ENCODE results near the gene PLPP2.

The PLPP2 gene

DNA sequence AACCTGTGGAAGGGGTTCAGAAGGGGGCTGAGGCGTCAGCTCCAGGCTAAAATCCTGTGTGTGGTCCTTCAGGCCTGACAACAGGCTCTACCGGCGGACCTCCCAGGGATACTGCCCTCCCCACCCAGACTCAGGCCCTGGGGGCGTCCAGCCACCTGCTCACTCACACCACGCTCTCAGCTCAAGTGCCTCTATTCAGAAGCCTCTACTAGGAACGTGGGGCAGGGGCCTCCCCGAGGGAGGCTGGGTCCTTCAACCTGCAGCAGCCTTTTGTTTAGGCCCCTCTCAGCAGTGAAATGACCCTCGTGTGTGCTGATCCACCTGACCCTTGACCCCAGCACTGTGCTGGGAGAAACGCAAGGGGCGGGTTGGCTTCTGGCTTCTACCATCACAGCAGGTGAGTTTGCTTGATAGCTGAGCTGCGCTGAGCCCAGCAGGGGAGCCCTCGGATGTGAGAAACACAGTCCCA, 10.6 kb downstream of the PLPP2 start:
- DNase-seq (ENCODE audit: low read depth in 2 of 2): no peak
- TF ChIP-seq, protein P1, sequence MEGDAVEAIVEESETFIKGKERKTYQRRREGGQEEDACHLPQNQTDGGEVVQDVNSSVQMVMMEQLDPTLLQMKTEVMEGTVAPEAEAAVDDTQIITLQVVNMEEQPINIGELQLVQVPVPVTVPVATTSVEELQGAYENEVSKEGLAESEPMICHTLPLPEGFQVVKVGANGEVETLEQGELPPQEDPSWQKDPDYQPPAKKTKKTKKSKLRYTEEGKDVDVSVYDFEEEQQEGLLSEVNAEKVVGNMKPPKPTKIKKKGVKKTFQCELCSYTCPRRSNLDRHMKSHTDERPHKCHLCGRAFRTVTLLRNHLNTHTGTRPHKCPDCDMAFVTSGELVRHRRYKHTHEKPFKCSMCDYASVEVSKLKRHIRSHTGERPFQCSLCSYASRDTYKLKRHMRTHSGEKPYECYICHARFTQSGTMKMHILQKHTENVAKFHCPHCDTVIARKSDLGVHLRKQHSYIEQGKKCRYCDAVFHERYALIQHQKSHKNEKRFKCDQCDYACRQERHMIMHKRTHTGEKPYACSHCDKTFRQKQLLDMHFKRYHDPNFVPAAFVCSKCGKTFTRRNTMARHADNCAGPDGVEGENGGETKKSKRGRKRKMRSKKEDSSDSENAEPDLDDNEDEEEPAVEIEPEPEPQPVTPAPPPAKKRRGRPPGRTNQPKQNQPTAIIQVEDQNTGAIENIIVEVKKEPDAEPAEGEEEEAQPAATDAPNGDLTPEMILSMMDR (IDR thresholded peaks at IDR 0.05; ENCODE audit: low read depth, low read length): no peak
- H3K4me3 ChIP-seq (replicated peaks in 1 of 2; ENCODE audit: low read depth in 2 of 2, low read length in 2 of 2): no peak overlapping the region

DNA sequence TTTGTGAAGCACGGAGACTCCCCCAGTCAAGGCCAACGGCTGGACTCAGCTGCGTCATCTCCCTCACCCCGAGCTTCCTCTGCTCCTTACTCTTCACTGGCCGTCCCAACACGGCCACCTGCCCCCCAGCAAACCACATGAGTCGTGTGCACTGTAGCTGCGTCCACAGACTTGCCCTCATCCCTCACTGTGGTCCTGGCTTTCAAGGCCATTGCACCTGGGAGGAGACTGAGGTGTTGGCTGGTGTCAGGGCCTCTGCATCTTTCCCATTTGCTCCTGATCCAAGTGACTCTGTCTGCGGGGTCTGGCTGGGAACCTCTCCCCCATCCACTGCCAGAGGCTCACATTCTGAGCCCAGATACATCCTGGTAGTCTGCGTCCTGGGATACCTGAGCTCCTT, 11.5 kb downstream of the PLPP2 start:
- TF ChIP-seq, protein P1 (IDR thresholded peaks at IDR 0.05; ENCODE audit: low read depth, low read length): no peak
- DNase-seq (ENCODE audit: low read depth in 2 of 2): no peak
- H3K4me3 ChIP-seq (replicated peaks in 1 of 2; ENCODE audit: low read depth in 2 of 2, low read length in 2 of 2): no peak overlapping the region

DNA sequence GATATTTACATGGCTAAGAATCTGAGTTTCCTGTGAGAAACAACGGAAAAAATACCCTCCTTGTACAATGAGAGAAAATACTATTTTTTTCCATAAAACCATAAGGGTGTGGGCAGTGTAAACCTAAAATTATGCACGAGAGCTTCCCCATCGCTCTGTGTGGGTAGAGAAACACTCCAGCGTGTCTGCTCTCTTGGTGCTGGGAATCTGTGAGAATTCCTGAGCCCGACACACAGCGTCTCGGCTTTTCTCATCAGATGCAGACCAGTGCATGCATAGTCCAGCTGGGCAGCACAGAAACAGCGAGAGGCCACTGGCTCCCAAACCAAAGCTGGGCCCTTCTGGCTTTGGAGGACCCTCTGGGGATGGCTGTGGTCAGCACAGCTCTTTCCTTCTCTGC, 12.0 kb downstream of the PLPP2 start:
- no peak overlapping the region for H3K4me3 ChIP-seq (replicated peaks in 1 of 2; ENCODE audit: low read depth in 2 of 2, low read length in 2 of 2)
- no peak for DNase-seq (ENCODE audit: low read depth in 2 of 2)
- TF ChIP-seq, protein P1 (IDR thresholded peaks at IDR 0.05; ENCODE audit: low read depth, low read length): no peak

DNA sequence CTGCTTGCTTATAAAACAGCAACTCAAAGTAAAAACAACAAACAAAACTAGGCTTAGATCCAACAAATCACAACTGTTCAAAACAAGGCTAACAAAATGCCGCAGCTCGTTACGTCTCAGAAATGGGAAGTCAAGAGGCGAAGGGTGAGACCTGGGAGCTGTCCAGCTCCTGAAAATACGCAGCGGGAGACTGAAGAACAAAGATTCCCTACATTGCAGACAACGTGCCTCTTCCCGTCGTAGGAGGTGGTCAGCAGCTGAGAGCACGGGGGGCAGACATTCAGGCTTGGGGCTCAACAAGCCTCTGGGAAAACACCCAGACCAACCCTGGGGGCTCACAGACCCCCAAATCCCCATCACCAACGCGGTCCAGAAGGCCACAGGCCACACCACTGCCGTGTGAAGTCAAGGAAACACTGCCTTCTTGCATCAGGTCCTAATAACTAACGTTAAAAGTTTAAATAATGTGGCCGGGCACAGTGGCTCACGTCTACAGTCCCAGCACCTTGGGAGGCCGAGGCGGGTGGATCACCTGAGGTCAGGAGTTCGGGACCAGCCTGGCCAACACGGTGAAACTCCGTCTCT, 13.5 kb downstream of the PLPP2 start:
- TF ChIP-seq, protein P1 (IDR thresholded peaks at IDR 0.05; ENCODE audit: low read depth, low read length): no peak
- H3K4me3 ChIP-seq (replicated peaks in 1 of 2; ENCODE audit: low read depth in 2 of 2, low read length in 2 of 2): no peak overlapping the region
- DNase-seq (ENCODE audit: low read depth in 2 of 2): peak; percentile 49 to 50

DNA sequence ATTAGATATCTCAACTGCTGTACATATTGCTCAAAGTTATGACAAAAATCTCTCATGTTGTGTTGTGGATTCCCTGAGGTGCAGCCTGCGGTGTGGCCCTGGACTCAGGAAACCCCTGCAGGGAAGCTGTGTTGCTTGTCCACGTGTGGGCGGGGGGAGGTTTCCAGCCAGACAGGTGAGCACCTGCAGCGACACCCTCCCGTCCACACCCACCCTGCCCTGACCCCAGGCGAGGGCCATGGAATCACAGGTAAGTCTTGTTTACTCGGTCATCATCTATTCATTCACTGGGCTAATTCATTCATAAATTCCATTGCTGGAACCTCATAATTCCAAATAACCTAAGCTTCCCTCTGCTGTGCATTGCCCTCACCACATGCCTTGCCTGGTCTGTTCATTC, 14.1 kb downstream of the PLPP2 start:
- H3K4me3 ChIP-seq (replicated peaks in 1 of 2; ENCODE audit: low read depth in 2 of 2, low read length in 2 of 2): no peak overlapping the region
- TF ChIP-seq, protein P1 (IDR thresholded peaks at IDR 0.05; ENCODE audit: low read depth, low read length): no peak
- no peak for DNase-seq (ENCODE audit: low read depth in 2 of 2)

DNA sequence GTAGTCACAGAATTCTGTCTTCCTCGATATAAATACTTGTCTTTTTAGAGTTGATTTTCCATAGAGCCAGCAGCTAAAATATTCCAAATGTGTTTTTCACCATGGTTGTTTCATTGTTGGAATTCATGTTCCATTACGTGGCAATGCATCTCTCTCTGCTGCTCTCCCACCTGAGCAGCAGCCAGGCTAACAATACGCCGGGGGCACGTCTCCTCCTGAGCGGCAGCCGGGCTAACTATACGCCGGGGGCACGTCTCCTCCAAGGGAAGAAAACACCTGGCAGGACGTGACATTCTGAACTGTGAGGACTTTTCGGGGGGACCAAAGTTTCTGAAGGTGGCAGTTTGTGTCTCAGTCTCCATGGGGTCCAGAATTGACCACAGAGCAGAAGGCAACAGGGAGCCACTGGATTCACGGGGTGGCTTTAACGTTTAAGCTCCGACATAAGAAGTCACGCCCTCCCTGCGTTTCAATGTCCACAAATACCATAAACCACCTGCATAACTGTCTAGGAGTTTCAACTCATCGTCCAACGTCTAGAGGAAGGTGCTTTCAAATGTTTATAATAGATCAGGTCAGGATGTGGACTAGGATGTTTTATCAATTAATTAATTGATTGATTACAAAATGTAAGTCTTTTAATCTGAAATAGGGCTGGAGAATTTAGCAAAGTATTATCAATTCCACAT, 15.1 kb downstream of the PLPP2 start:
- DNase-seq (ENCODE audit: low read depth in 2 of 2): no peak
- H3K4me3 ChIP-seq (replicated peaks in 1 of 2; ENCODE audit: low read depth in 2 of 2, low read length in 2 of 2): no peak overlapping the region
- TF ChIP-seq, protein P1 (IDR thresholded peaks at IDR 0.05; ENCODE audit: low read depth, low read length): no peak

All from cardiac fibroblast (primary cell).